PC-9 (cell line): ENCODE data around the gene MXRA7. TPM values are rescaled to one million over a fixed set of nuclear protein-coding genes. Genes with fewer than 3 reads are reported as not detected.

Experiments used
- BruUV-seq: library from RNA; stranded (reverse); fragments of 400-500 nt; replicated peaks from 2 replicates; lab custom pipeline; 2021; lab: Mats Ljungman, UMichigan
- CTCF ChIA-PET: fragments of 300-600 bp; sonication (Branson Sonifier 250); formaldehyde crosslinking; loops from one replicate; lab custom pipeline; 2022; ENCODE audit warnings: antibody characterized with exemption; lab: Charles Lee
- POLR2A ChIA-PET: fragments of 300-600 bp; sonication (Branson Sonifier 250); formaldehyde crosslinking; loops from one replicate; lab custom pipeline; 2022; ENCODE audit warnings: antibody characterized with exemption; ENCODE audit not compliant: unreplicated experiment; lab: Charles Lee
- DNase-seq, 2 experiments: peaks; one replicate each; pipeline versions ENCODE4 v3.0.0 to v3.0.0-alpha.2; 2015 to 2022; ENCODE audit warnings: mixed read lengths in 1 of 2
- H2AFZ ChIP-seq: fragments of 200-600 bp; sonication (generic); 2 replicates; pipeline ENCODE4 v1.8.1; 2017; ENCODE audit warnings: antibody characterized with exemption
- H3F3A ChIP-seq: fragments of 200-600 bp; sonication (generic); 2 replicates; pipeline ENCODE4 v1.8.1; 2017; ENCODE audit warnings: antibody characterized with exemption, mild to moderate bottlenecking, low read depth; ENCODE audit not compliant: insufficient read depth
- H3K27ac ChIP-seq: fragments of 200-600 bp; sonication (generic); 2 replicates; pipeline ENCODE4 v1.6.1; 2016; ENCODE audit warnings: mixed run types
- H3K27me3 ChIP-seq: fragments of 200-600 bp; sonication (generic); 2 replicates; pipeline ENCODE4 v1.6.1; 2016; ENCODE audit warnings: low read depth, mixed run types; ENCODE audit not compliant: insufficient read depth
- H3K36me3 ChIP-seq: fragments of 200-600 bp; sonication (generic); 2 replicates; pipeline ENCODE4 v1.6.1; 2016; ENCODE audit warnings: low read depth, mixed run types
- H3K4me1 ChIP-seq: fragments of 200-600 bp; sonication (generic); replicated peaks from 2 replicates; pipeline ENCODE4 v1.6.1; 2016; ENCODE audit warnings: mixed run types; ENCODE audit not compliant: insufficient read depth
- H3K4me2 ChIP-seq: fragments of 200-600 bp; sonication (generic); 2 replicates; pipeline ENCODE4 v1.6.1; 2017; ENCODE audit warnings: mixed run types
- H3K4me3 ChIP-seq: fragments of 200-600 bp; sonication (generic); 2 replicates; pipeline ENCODE4 v1.6.1; 2016; ENCODE audit warnings: mixed run types
- H3K79me2 ChIP-seq: fragments of 200-600 bp; sonication (generic); 2 replicates; pipeline ENCODE4 v1.6.1; 2017; ENCODE audit warnings: low read depth, mixed run types
- H3K9me2 ChIP-seq: fragments of 200-600 bp; sonication (generic); 2 replicates; pipeline ENCODE4 v1.8.1; 2017; ENCODE audit warnings: mild to moderate bottlenecking; ENCODE audit not compliant: insufficient read depth
- H3K9me3 ChIP-seq: fragments of 200-600 bp; sonication (generic); 2 replicates; pipeline ENCODE4 v1.8.1; 2016; ENCODE audit warnings: low read depth; ENCODE audit not compliant: insufficient read depth
- H4K20me1 ChIP-seq: fragments of 200-600 bp; sonication (generic); 2 replicates; pipeline ENCODE4 v1.8.1; 2017; ENCODE audit not compliant: insufficient read depth
- EZH2 ChIP-seq: fragments of 200-600 bp; sonication (generic); IDR thresholded peaks from 2 replicates; pipeline ENCODE4 v1.8.0; 2017; ENCODE audit warnings: antibody characterized with exemption, low read depth
- intact Hi-C: fragments of 100-400 bp; cut with micrococcal nuclease; formaldehyde crosslinking; loops from one replicate; pipeline ENCODE4 v1.10.0; 2022; ENCODE audit not compliant: unreplicated experiment
- total RNA-seq: library from RNA; stranded (reverse); gene quantifications from 2 replicates; pipeline ENCODE4 v1.2.3, GENCODE V29; 2021
- TF ChIP-seq, protein P1 (sequence below): fragments of 200-600 bp; sonication (generic); conservative IDR thresholded peaks from 2 replicates; pipeline ENCODE4 v1.6.1; 2017; ENCODE audit warnings: mixed run types, antibody characterized with exemption, mild to moderate bottlenecking, moderate library complexity

Gene MXRA7
- total RNA-seq, 1 experiment from 2014 or later, result 5.5 TPM

DNA sequence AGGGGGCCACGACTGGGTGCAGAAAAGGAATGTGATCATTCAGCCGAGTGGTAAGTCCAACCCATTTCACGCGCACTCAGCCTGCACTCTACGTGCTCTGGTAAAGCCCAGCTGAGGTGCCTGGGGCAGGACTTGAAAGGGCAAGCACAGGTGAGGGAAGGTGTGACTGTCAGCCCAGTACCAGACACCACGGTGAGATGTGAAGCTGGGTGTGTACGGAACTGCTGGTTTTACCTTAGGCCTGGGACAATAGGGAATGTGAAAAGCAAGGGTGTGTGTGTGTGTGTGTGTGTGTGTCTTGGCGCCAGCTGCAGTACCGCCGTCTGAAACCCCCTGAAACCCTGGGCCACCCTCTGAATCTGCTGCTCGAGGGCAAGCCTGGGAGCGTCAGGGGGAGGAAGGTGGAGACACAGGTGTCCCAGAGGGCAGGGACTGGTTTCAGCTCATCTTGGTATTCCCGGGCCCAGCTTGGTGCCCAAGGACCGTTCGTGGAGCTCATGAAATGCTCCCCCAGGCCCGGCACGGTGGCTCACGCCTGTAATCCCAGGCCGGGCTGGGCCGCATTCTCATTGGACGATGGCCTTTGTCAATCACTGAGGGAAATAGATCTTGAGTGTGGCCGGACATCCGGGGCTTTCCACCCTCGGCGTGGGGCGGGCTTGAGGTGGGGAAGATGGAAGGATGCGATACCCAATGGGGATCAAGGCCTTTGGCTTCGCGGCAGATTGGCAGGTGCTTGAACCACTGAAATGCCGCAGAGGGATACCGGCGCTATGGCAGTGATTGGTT is 39.4 kb downstream of the MXRA7 start:
- no peak for TF ChIP-seq EZH2
- TF ChIP-seq, protein P1, sequence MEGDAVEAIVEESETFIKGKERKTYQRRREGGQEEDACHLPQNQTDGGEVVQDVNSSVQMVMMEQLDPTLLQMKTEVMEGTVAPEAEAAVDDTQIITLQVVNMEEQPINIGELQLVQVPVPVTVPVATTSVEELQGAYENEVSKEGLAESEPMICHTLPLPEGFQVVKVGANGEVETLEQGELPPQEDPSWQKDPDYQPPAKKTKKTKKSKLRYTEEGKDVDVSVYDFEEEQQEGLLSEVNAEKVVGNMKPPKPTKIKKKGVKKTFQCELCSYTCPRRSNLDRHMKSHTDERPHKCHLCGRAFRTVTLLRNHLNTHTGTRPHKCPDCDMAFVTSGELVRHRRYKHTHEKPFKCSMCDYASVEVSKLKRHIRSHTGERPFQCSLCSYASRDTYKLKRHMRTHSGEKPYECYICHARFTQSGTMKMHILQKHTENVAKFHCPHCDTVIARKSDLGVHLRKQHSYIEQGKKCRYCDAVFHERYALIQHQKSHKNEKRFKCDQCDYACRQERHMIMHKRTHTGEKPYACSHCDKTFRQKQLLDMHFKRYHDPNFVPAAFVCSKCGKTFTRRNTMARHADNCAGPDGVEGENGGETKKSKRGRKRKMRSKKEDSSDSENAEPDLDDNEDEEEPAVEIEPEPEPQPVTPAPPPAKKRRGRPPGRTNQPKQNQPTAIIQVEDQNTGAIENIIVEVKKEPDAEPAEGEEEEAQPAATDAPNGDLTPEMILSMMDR, result no peak
- H3K4me2 ChIP-seq, result peak overlapping the region; percentile 78
- H2AFZ ChIP-seq, result peak overlapping the region; percentile 95
- CTCF ChIA-PET, result interaction anchor here (0.6 to 1.7 kb wide), 4 partner anchors 10 to 66 kb away, joined by 3 to 5 read pairs (median 4); no protein-coding TSS in a partner anchor
- peak overlapping the region; percentile 69; the same call in 1 of the 2 replicates for H3K4me3 ChIP-seq
- no peaks in the 10 kb centered on the region for H3K36me3 ChIP-seq
- peak; percentile 96 to 99 for DNase-seq
- no peaks in the 10 kb centered on the region for H3K79me2 ChIP-seq
- H3K9me2 ChIP-seq, result no peaks in the 10 kb centered on the region
- no peaks in the 10 kb centered on the region for H3K27me3 ChIP-seq
- H3F3A ChIP-seq, result peaks cover 12% of the 10 kb centered on the region; the same call in 1 of the 2 replicates
- POLR2A ChIA-PET, result interaction anchor here (0.6 to 0.9 kb wide), 9 partner anchors 11 to 293 kb away, joined by 3 to 21 read pairs (median 4); no protein-coding TSS in a partner anchor
- peaks cover 9% of the 10 kb centered on the region for H3K4me1 ChIP-seq
- no peaks in the 10 kb centered on the region for H3K9me3 ChIP-seq
- peak overlapping the region; percentile 61 for H3K27ac ChIP-seq
- intact Hi-C loops, result loop anchor here (1.0 to 5.0 kb wide), 4 partner anchors 30 to 144 kb away; no protein-coding TSS in a partner anchor
- no TSS peak for BruUV-seq
- H4K20me1 ChIP-seq, result no peaks in the 10 kb centered on the region

DNA sequence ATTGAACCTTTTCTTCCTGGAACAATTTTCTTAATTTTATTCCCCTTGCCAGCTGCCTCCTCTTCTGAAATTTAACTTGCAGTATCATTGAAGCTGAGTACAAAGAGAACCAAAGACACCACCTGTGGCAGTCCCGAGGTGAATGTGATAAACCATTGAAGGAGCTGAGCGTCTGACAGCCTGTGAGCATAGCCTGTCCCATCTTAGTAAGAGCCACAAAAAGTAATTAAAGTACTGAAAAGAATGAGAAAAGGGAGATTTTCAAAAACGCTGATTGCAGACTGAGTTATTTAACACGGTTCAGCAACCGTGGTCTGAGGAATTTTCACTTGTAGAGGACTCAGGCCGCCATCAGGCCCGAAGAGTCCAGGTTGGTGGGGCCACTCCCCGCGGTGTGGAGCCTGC is 40.0 kb downstream of the MXRA7 start:
- Histone ChIP-seq H3K4me1 (peaks cover 9% of the 10 kb centered on the region), H4K20me1 (no peaks in the 10 kb centered on the region), H2AFZ (peak overlapping the region; percentile 95; the same call in 1 of the 2 replicates), H3F3A (peaks cover 12% of the 10 kb centered on the region; the same call in 1 of the 2 replicates), H3K9me2 (no peaks in the 10 kb centered on the region), H3K27ac (peak overlapping the region; percentile 61), H3K27me3 (no peaks in the 10 kb centered on the region), H3K36me3 (no peaks in the 10 kb centered on the region), H3K9me3 (no peaks in the 10 kb centered on the region), H3K4me2 (peak overlapping the region; percentile 78), H3K4me3 (peak overlapping the region; percentile 69; the same call in 1 of the 2 replicates), H3K79me2 (no peaks in the 10 kb centered on the region)
- CTCF ChIA-PET, result interaction anchor here (0.6 to 1.7 kb wide), 3 partner anchors 11 to 67 kb away, joined by 3 to 5 read pairs (median 5); no protein-coding TSS in a partner anchor
- no peak for DNase-seq
- TF ChIP-seq EZH2, result no peak
- TF ChIP-seq, protein P1, result no peak
- no TSS peak for BruUV-seq
- POLR2A ChIA-PET, result interaction anchor here (0.9 kb wide), 1 partner anchor 113 kb away, joined by 9 read pairs; no protein-coding TSS in a partner anchor
- intact Hi-C loops, result loop anchor here (1.0 to 5.0 kb wide), 4 partner anchors 29 to 143 kb away; no protein-coding TSS in a partner anchor

DNA sequence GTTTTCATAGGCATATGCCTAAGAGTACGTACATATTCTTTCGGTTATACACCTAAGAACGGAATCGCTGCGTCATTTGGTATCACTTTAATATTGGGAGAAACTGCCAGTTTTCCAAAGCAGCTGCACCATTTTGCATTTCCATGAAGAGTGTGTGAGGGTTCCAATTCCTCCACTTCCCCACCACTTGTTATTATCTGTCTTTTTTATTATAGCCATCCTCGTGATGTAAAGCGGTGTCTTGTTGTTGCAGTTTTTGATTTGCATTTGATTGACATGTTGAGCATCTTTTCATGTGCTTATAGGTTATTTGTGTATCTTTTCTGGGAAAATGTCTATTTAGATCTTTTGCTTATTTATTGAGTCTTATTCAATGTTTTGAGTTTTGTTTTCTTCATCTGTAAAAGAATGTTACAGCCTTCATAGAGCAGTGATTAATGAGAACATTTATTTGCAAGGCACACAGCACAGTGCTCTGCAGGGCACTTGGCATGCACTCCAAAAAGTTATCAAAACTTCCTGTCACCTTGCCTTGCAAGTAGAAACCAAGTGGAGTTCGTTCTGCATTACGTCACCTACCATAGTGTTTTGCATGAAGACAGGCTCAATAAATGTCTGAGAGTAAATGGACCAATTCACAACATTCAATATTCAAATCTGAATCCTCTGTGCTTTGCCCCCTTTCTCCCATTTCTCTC is 40.6 kb downstream of the MXRA7 start:
- H3K4me1 ChIP-seq, result peaks cover 9% of the 10 kb centered on the region
- no peaks in the 10 kb centered on the region for H3K27me3 ChIP-seq
- ChIA-PET CTCF (interaction anchor here (1.7 kb wide), 1 partner anchor 11 kb away, joined by 5 read pairs; no protein-coding TSS in a partner anchor), POLR2A (no interaction called here)
- DNase-seq, result no peak
- peak overlapping the region; percentile 78 for H3K4me2 ChIP-seq
- H3F3A ChIP-seq, result peaks cover 12% of the 10 kb centered on the region; the same call in 1 of the 2 replicates
- no peaks in the 10 kb centered on the region for H3K36me3 ChIP-seq
- H4K20me1 ChIP-seq, result no peaks in the 10 kb centered on the region
- no peak overlapping the region for H3K27ac ChIP-seq
- BruUV-seq, result no TSS peak
- H3K9me2 ChIP-seq, result no peaks in the 10 kb centered on the region
- H3K79me2 ChIP-seq, result no peaks in the 10 kb centered on the region
- H3K4me3 ChIP-seq, result no peak overlapping the region
- intact Hi-C loops, result loop anchor here (5.0 kb wide), 3 partner anchors 38 to 143 kb away; no protein-coding TSS in a partner anchor
- no peak overlapping the region for H2AFZ ChIP-seq
- no peaks in the 10 kb centered on the region for H3K9me3 ChIP-seq
- TF ChIP-seq, protein P1, result no peak
- no peak for TF ChIP-seq EZH2
